Loucy (cell line): ENCODE measurements around the gene NFASC.

Experiments used
- EZH2phosphoT487 ChIP-seq: fragments of 200-600 bp; IDR thresholded peaks from 2 replicates; pipeline ENCODE4 v1.6.1; 2018; ENCODE audit warnings: antibody characterized with exemption, mild to moderate bottlenecking, moderate library complexity, borderline replicate concordance
- TF ChIP-seq, protein P1 (sequence below): fragments of 200-600 bp; sonication (generic); conservative IDR thresholded peaks from 2 replicates; pipeline ENCODE4 v1.5.1; 2014; ENCODE audit warnings: mild to moderate bottlenecking, antibody characterized with exemption, low read length

GRCh38 chr1:204869097-204869496 lies 1.6 kb upstream of the NFASC start:
- TF ChIP-seq, protein P1, sequence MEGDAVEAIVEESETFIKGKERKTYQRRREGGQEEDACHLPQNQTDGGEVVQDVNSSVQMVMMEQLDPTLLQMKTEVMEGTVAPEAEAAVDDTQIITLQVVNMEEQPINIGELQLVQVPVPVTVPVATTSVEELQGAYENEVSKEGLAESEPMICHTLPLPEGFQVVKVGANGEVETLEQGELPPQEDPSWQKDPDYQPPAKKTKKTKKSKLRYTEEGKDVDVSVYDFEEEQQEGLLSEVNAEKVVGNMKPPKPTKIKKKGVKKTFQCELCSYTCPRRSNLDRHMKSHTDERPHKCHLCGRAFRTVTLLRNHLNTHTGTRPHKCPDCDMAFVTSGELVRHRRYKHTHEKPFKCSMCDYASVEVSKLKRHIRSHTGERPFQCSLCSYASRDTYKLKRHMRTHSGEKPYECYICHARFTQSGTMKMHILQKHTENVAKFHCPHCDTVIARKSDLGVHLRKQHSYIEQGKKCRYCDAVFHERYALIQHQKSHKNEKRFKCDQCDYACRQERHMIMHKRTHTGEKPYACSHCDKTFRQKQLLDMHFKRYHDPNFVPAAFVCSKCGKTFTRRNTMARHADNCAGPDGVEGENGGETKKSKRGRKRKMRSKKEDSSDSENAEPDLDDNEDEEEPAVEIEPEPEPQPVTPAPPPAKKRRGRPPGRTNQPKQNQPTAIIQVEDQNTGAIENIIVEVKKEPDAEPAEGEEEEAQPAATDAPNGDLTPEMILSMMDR, result no peak
- no peak for TF ChIP-seq EZH2phosphoT487
